ENCODE measurements around the gene NCAPG.

The NCAPG gene

GRCh38 chr4:17810260-17811077 lies at the start of gene NCAPG, which contains the start of gene DCAF16:
TSS of gene NCAPG (plus strand) at chr4:17810979. CDS start at chr4:17811078, 99 bp downstream.
TSS of gene DCAF16 (minus strand) at chr4:17810757. CDS start at chr4:17804141, 6,616 bp downstream.
- DNase-seq (ENCODE audit: low read depth) = peak; percentile 99

GRCh38 chr4:17761062-17761461 lies 49.7 kb upstream of the NCAPG start:
- DNase-seq (ENCODE audit: low read depth) = no peak

- DNase-seq (ENCODE audit: low read depth) = no peak
Observed at GRCh38 chr4:17762726-17763125, 48.1 kb upstream of the NCAPG start.

GRCh38 chr4:17763416-17763815 lies 47.4 kb upstream of the NCAPG start:
- DNase-seq (ENCODE audit: low read depth) = no peak

- no peak for DNase-seq (ENCODE audit: low read depth)
Observed at GRCh38 chr4:17763931-17764330, 46.8 kb upstream of the NCAPG start.

GRCh38 chr4:17765514-17766286 lies 45.1 kb upstream of the NCAPG start:
- no peak for DNase-seq (ENCODE audit: low read depth)

- DNase-seq (ENCODE audit: low read depth) = no peak
Observed at GRCh38 chr4:17766826-17767458, 43.8 kb upstream of the NCAPG start.

- DNase-seq (ENCODE audit: low read depth) = no peak
Observed at GRCh38 chr4:17769406-17770174, 41.2 kb upstream of the NCAPG start.

GRCh38 chr4:17770845-17771244 lies 39.9 kb upstream of the NCAPG start:
- no peak for DNase-seq (ENCODE audit: low read depth)

GRCh38 chr4:17771284-17771908 lies 39.4 kb upstream of the NCAPG start:
- DNase-seq (ENCODE audit: low read depth) = no peak

- no peak for DNase-seq (ENCODE audit: low read depth)
Observed at GRCh38 chr4:17773135-17773698, 37.6 kb upstream of the NCAPG start.

- no peak for DNase-seq (ENCODE audit: low read depth)
Observed at GRCh38 chr4:17778431-17778830, 32.3 kb upstream of the NCAPG start.

- no peak for DNase-seq (ENCODE audit: low read depth)
Observed at GRCh38 chr4:17780501-17781299, 30.1 kb upstream of the NCAPG start.

- no peak for DNase-seq (ENCODE audit: low read depth)
Observed at GRCh38 chr4:17781300-17782287, 29.2 kb upstream of the NCAPG start, which contains the start of gene FAM184B. TSS of gene FAM184B (minus strand) at chr4:17781621. CDS start at chr4:17781299, 322 bp downstream.

- no peak for DNase-seq (ENCODE audit: low read depth)
Observed at GRCh38 chr4:17785858-17786257, 24.9 kb upstream of the NCAPG start.

GRCh38 chr4:17786567-17786966 lies 24.2 kb upstream of the NCAPG start:
- DNase-seq (ENCODE audit: low read depth) = no peak

- no peak for DNase-seq (ENCODE audit: low read depth)
Observed at GRCh38 chr4:17787315-17787714, 23.5 kb upstream of the NCAPG start.

- DNase-seq (ENCODE audit: low read depth) = no peak
Observed at GRCh38 chr4:17788956-17789355, 21.8 kb upstream of the NCAPG start.

- DNase-seq (ENCODE audit: low read depth) = no peak
Observed at GRCh38 chr4:17794730-17795129, 16.0 kb upstream of the NCAPG start.
